ENCODE data around the gene CIC.

GRCh38 chr19:42292042-42292960, 23.2 kb downstream of the CIC start:
- TF ChIP-seq EZH2 (IDR thresholded peaks at IDR 0.05; ENCODE audit: borderline replicate concordance, control insufficient read depth, low read depth, low read length) (no peak), NRF1 (conservative IDR thresholded peaks at IDR 0.05; ENCODE audit: low read depth, low read length) (no peak), CTCF (IDR thresholded peaks at IDR 0.05 in 2 of 3, conservative IDR thresholded peaks at IDR 0.05 in 1 of 3; ENCODE audit: control insufficient read depth in 2 of 3, extremely low read depth in 1 of 3, insufficient read depth in 1 of 3, low read depth in 3 of 3, low read length in 3 of 3) (no peak), POLR2AphosphoS5 (IDR thresholded peaks at IDR 0.05; ENCODE audit: low read length) (no peak), YY1 (IDR thresholded peaks at IDR 0.05; ENCODE audit: low read depth, low read length) (no peak), IKZF1 (conservative IDR thresholded peaks at IDR 0.05) (no peak), RAD21 (IDR thresholded peaks at IDR 0.05; ENCODE audit: insufficient read depth, low read depth, low read length) (no peak), HCFC1 (IDR thresholded peaks at IDR 0.05; ENCODE audit: low read length) (no peak), SMC3 (IDR thresholded peaks at IDR 0.05; ENCODE audit: borderline replicate concordance, low read length) (no peak)
- TF ChIP-seq, protein P1, sequence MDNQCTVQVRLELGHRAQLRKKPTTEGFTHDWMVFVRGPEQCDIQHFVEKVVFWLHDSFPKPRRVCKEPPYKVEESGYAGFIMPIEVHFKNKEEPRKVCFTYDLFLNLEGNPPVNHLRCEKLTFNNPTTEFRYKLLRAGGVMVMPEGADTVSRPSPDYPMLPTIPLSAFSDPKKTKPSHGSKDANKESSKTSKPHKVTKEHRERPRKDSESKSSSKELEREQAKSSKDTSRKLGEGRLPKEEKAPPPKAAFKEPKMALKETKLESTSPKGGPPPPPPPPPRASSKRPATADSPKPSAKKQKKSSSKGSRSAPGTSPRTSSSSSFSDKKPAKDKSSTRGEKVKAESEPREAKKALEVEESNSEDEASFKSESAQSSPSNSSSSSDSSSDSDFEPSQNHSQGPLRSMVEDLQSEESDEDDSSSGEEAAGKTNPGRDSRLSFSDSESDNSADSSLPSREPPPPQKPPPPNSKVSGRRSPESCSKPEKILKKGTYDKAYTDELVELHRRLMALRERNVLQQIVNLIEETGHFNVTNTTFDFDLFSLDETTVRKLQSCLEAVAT (IDR thresholded peaks at IDR 0.05) = no peak

Measured in GM12878 (cell line).